NCI-H2196 (cell line): Measurements from ENCODE around the gene RAPGEF5.

Source experiments
- DNase-seq: peaks from one replicate; lab custom pipeline; 2025; ENCODE audit not compliant: unreplicated experiment; lab: John Stamatoyannopoulos, UW

Gene RAPGEF5

DNA sequence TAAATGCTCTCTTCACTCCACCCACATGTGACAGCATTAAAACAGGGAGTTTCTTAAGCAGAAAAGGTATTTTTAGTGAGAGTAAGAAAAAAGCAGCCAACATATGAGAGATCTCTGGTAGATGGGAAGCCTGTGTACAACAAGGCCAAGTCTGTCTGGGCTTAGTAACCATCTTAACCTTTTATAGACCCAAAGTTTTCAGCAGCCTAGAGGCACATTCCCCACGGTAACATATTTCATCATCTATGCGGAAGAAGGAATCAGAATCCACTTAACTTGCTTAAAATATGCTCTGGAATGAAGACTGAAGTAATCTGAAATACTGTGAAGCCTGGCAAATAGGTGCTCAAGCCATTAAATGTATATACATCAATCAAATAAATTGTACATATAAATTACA lies 127.8 kb downstream of the RAPGEF5 start:
- DNase-seq, result no peak

DNA sequence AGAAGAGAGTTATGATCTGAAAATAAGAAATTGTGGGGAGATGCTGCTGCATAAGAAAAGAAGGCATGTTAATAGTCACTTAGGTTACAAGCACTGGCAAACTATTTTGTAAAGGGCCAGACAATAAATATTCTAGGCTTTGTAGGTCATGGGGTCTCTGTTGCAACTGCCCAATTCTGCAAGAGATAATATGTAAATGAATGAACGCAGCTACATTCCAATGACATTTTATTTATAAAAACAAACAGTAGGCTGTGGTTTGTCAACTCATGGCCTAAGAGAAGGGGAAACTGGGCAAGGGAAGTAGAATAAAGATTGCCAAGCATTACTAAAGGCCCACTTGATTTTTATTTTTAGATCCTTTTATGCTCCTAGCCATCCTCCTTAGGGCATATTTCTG lies 133.1 kb downstream of the RAPGEF5 start:
- DNase-seq, result no peak

DNA sequence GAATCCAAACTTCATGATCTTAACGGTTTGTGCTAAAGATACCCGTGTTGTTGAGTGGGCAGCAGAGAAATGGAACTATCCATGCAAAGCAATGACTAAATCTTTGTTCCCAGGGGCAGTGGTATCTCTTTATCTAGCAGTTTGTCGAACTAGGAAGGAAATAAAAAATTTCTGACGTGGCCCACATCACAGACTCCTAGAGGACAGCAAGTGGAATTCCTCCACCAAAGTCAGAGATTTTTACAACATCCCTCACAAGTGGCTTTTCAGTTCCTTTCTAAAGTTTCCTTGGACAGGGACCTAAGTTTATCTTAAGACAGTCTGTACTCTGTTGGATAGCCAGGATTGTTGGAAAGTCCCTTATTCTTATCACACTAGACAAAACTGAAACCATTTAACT lies 136.0 kb downstream of the RAPGEF5 start:
- no peak for DNase-seq

DNA sequence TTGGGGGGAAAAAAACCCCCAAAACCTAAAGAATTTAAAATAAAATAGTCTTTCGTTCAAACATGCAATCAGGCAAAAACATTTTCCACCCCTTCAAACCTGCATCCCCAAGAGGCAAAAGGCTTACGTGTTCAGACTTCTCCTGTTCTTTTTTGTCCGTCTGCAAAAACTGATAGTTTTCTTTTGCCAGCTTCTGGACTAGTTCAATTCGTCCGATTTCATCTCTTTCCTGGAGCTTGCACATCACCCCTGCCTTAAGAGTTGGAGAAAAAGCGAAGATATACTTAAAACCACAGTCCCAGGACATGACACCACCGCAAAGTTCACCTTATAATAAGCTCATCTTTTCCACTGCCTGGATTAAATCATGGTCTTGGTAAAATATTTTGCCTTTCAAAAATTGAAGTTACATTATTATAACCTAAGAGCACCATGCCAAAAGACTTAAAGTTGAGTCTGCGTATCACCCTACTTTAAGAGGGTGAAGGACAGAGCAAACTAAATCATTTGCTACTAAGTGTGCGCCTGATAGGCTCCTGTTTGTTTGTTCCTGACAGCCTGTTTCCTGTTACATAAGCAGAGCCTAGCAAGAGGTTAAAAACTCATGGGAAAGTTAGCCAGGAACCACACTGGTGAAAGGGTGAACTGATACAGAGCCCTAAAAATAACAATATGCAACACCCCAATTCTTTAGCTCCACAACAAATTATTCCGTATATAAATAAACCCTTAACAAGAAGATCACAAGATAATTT lies 137.0 kb downstream of the RAPGEF5 start:
- no peak for DNase-seq

DNA sequence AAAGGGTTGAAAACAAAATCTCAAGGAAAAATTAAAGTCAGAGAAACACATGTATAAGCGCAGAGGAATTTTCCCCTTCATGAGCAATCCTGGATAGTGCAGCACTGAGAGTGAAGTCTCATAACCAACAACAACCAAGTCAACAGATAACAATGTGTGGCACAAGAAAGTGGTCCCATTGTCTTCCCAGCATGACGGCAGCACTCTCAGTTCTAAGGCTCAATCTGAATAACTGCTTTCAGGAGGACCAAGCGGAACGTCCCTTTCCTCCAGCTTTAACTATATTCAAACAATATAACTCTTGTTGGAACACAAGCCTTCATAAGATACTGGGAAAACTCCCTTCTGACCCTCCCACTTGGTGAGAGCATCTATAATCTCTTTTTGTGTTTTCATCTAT lies 137.9 kb downstream of the RAPGEF5 start:
- no peak for DNase-seq

DNA sequence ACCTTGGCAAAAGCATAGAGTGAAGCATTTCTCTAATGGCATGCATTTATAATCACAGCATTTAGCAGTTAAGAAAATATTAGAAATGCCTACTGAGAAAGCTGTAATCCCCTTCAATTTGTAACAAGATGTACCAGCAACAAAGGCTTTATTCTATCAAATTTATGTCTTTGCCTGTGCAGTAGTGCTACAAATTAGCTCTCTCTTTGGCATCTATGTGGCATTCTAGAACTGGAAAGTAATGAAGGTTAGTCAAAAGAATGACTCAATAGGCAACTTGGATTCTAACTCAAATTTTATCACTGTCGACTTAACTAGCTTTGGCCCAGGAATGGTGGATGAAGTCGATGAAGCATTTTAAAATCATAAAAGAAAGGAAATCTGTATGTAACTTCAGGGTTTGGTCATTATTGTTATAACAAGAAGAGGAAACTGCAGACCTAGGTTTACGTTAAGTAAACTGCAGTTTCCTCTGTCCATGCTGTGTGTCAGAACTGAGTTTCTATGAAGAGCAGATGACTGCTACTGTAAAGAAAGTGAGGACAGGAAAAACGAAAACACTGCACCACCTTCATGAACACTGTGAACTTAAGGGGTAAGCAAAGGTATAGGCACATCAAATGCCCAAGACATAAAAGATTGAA lies 140.0 kb downstream of the RAPGEF5 start:
- DNase-seq, result no peak

DNA sequence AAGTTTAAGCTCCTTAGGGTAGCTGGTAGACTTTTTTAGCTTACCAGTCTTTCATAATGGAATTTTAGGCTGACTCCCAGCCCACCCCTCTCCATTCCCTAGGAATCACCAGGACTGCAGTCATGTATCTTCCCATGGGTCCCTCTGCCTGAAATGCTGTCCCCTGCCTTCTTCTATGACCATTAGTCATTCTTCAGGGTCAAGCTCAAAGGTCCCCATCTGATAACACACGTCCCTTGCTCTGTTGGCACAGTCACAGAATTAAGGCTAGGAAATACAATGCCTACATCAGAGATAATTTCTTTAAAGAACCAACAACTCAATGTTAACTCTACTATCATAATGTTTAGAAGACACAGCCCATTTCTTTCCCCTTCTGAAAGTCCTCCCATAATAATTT lies 140.6 kb downstream of the RAPGEF5 start:
- no peak for DNase-seq

DNA sequence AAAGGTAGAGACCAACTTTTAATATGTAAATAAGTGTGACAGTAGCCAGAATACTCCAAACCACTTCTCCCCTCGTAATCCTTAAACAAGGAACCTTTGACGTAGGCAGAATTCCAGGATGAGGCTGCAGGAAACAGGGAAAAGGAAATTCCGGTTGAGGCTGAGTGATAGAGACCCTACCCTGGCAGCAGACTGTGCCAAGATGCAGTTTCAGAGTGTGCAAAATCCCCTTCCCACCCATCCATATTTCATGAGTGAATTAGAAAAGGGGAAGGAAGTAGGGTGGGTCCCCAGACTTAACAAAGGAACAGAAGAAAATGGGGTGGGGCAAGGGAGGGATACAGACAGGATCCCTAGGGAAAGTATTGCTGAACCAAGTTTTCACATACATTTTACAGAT lies 143.0 kb downstream of the RAPGEF5 start:
- no peak for DNase-seq

DNA sequence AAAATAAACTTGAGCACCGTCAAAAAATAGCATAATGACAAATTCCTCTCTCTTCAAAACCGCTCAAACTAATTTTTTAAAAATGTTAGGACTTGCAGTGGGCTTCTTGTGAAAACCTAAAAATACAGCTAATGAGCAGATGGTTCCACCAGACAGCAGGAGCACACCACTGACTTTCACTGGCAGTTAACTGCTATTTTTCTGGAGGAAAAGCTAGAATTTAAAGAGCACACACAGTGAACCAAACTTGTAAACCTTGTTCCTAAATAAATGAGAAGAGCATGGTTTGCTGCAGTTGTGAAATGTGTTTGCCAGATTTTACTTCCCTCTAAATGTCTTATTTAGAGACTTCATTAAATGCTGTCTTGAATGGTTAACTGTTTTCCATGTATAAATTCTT lies 143.9 kb downstream of the RAPGEF5 start:
- no peak for DNase-seq

DNA sequence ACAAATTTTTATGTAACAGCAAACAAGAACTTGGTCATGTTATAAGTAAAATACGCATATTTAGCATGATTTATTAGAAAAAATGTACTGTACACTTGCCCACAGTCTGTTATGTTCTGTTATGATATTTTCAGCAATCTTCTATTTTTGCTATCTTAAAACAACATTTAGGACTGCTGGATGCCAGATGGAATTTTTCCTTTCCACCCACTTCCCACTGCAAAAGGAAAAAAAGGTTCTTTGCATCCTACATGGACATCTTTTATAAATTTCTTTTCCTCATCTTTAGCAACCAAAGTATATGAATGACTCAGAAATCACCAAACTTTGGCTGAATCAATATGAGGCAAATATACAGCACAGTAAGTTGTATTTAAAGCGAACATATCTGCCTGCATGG lies 146.0 kb downstream of the RAPGEF5 start:
- no peak for DNase-seq

DNA sequence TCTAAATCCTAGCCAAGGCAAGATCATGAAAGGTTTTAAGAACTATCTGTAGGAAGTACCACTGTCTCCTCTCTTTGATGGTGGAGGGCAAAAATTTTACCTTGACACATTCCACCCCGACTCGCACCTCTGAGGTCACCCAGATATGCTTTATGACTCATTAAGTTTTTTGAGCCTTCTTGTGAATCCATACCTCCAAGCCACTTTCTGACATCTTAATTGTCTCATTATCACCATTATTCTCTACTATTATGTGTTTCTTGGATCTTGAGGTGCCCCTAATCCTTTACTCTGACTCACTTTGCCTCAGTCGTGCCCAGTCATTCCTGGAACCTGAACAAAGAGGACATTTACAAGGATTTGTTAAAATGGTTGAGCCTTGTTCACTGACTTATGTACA lies 146.6 kb downstream of the RAPGEF5 start:
- no peak for DNase-seq

DNA sequence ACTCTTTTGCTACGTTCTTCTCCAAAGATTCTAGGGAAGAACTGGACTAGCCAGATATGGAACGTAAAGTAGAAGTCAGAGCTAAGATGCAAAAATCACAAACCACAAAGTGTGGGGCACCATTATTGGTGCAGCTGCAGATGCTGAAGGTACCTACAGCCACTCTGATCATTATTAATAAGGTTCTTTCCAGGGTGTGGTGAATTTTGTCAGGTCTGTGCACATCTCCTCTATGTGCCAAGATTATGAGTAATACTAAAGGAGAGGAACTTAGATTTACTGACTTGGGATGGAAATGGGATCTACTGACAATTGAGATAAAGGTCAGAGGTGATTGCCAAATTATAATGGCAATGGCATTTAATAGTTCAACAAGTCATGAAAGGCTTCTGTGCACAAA lies 148.2 kb downstream of the RAPGEF5 start:
- no peak for DNase-seq

DNA sequence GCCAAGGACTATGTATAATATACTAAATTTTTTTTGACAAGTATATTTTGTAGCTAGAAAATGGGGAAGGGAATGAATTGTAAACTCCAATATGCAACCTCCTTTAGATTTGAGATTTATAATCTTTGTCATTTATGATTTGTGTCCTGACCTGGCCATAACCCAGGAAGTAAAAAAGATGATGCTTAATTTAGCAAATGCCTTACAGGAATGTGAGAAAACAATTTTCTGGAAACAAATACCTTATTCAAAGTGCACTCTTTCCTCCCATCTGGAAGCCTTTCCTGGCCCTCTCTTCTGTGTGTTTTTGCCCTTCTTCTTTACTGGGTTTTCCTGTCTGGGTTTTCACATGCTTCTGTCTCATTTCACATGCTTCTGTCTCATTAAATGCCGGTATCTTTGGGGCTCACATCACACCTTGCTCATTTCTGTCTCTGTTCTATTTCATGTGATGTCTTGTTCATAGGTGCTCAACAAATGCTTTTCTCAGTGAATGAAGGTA lies 149.2 kb downstream of the RAPGEF5 start:
- no peak for DNase-seq

DNA sequence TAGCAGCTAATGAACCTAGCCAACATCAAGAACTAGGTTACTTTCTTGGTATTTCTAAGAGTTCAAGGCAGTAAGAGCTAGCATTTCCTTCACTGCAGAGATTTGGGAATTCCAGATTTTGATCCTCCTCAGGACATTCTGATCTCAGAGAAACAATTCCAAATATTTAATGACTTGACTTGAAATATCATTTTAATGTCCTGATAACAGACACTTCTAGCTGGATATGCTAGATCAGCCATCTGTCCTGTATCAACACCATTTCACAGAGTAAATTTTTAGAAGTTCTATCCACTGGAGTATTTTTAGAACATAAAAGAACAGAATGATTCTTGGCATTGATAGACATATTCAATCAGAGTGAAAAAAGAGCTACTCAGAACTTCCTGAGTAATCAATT lies 151.3 kb downstream of the RAPGEF5 start:
- DNase-seq, result no peak

DNA sequence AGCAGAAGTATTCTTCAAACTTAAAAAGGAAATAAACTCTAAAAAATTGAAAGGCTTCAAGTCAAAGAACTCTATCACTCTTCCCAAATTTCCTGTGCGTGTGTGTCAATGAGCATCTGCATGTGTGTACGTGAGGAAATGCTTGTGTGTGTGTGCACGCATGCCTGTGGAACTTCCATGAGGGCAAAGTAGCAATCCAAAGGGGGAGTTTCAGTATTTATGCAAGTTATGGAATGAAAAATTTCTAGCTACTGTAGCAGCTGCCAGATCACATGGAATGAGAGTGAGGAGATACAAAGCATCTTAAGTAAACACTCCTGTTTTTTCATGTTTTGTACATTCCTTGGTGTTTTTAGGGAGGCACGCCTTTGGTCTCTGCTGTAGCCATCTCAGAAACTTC lies 152.6 kb downstream of the RAPGEF5 start:
- no peak for DNase-seq

DNA sequence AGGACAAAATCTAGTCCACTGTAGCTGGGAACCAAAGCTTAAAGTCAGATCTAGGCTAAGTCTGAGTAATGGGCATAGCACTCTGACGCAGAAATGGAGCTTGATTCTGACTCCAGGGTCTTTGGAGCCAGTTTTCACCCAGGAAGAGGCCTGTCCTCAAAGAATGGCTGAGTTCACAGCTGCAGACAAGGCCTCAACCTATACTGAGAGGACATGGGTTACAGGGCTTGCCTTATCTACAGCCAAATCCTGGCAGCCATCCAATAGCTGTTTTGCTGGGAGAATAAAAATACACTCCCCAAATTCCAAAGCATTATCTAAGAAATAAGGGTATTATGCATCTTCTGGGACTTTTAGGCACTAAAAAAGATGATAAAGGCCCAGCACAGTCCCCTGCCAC lies 154.8 kb downstream of the RAPGEF5 start:
- no peak for DNase-seq

DNA sequence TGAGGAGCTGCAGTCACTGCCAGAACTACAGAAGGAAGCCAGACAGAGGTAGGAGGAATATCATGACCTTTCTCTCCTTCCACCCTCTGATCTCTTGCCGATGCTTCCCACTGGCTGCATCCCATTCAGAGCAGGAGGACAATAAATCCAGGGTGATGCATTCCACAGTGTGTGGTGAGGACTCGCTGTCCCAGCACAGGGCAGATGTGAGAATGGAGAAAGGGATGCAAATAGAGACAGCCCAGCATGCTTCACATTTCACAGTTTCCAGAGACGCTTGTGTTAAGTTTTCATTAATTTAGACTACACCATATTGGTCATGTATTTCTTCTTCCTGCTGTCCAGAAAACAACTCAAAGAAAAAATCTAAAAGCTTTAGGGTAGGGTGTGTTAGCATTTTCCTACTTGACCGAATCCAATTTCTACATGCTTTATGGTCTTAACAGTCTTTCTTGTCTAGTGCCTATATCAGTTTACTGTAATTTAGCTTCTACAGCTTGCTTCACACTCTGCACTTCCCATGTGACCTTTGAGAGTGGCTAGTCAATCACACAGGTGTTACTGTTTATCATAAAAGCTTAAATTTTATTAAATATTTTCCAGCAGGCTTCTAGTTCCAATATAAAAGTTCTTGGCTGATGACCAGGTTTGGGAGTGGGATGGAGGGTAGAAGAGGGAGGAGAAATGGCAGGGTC lies 155.6 kb downstream of the RAPGEF5 start:
- DNase-seq, result no peak

DNA sequence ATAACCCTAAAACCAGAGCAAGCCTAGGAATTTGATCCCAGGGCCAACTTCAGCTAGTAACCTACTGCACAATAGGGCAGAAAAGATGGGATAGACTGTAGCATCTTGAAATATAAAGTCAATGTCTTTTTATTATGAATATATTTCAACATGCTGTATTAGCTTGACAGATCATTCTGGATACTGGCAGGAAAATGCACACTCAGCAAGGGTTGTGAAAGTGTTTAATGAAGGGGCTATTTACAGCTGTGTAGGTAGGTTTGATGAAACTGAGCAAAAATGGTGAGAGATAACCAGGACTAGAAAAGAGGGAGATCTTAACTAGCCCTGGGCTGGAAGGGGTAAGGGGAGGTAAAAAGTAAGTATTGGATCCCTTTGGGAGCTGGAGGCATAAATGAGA lies 156.2 kb downstream of the RAPGEF5 start:
- no peak for DNase-seq

DNA sequence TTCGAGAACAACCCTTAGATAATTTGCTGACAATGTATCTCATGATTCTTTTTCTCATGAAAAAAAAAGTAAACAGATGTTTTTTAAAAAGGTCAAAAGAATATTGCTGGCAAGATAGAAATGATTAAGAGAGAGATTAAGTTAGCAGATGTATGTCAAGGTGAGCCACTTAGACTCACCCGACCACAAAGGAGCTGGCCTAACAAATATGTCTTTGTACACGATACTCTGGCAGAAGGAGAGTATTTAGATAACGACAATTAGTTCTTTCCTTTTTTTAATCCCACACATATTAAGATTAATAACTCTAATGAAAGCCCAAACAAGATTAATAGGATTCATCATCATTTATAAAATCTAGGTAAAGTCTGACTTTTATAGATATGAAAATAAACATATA lies 156.7 kb downstream of the RAPGEF5 start:
- no peak for DNase-seq

DNA sequence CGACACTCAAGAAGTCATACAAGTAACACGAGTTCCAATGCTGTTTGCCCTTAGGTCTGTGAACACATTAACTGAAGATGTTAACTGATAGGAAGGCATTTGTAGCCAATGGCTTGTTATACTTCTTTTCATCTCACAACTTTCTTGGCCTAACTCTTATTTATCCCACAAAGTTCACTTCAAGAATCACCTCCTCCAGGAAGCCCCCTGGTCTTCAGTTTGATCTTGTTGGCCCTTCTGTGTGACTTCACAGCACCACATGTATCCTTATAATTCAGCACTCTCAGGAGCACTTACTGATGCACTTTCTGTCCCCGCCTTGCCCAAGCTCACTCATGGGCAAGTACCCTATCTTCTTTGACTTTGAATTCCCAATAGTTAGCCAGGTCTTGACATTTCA lies 159.6 kb downstream of the RAPGEF5 start:
- DNase-seq, result no peak

DNA sequence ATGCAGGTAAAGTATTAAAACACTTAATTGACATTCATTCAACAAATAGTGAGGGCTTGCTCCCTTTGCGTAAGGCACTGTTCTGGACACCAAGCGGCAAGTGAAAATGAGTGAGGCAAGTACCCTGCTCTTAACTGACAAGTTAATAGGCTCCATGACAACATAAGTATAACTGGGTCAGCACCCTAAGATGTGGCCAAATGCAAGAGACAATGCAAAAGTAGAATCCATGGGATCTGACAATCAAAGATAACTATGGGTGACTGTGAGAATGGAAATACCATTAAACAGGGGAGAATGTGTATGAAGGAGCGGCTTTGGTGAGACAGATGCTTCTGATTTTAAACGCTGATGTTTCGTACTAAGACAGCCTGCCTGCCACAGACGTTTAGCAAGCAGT lies 160.5 kb downstream of the RAPGEF5 start:
- DNase-seq, result no peak
